HepG2 (cell line): ENCODE results near the gene CCDC86. TPM values are rescaled to one million over a fixed set of nuclear protein-coding genes. Genes with fewer than 3 reads are reported as not detected.

ENCODE experiments used
- ATAC-seq: fragments of 200-7000 bp; cut with Tn5 transposase; 3 replicates; pipeline ENCODE4 v1.9.1; 2020; ENCODE audit warnings: mild to moderate bottlenecking, moderate library complexity
- BruUV-seq: library from RNA; stranded (reverse); fragments of 400-500 nt; replicated peaks from 2 replicates; lab custom pipeline; 2021; lab: Mats Ljungman, UMichigan
- CTCF ChIA-PET: fragments of 300-600 bp; formaldehyde crosslinking; extraction: SDS; loops from one replicate; lab custom pipeline; 2021; ENCODE audit warnings: low total read pairs, inconsistent platforms, low intra/inter-chr PET ratio; lab: Yijun Ruan, JAX
- POLR2A ChIA-PET: fragments of 350-600 bp; sonication (Branson Sonifier 250); formaldehyde crosslinking; loops from one replicate; lab custom pipeline; 2020; ENCODE audit warnings: antibody characterized with exemption, inconsistent platforms; lab: Yijun Ruan, JAX
- DNase-seq: peaks from one replicate; pipeline ENCODE4 v3.0.0-alpha.2; 2015; ENCODE audit warnings: low spot score
- FAIRE-seq: peaks from 3 replicates; lab custom pipeline; 2011; peaks lifted over from hg19 to GRCh38; lab: Jason Lieb, UNC
- H2AFZ ChIP-seq: one replicate; pipeline ENCODE4 v1.6.1; 2011; ENCODE audit warnings: low read length, inconsistent platforms
- H3K27ac ChIP-seq: fragments of 300-600 bp; 3 replicates; pipeline ENCODE4 v1.8.0; 2011; ENCODE audit warnings: mixed run types, mild to moderate bottlenecking, mixed read lengths, low read length, inconsistent platforms; ENCODE audit not compliant: insufficient read depth; ENCODE audit errors: extremely low read length
- H3K27me3 ChIP-seq, 2 experiments: fragments of 200-600 bp in 1 of 2; 2 replicates in 1 of 2; 3 replicates in 1 of 2; pipeline versions ENCODE4 v1.6.0 to v1.8.0; 2011; ENCODE audit warnings: low read length in 2 of 2, mild to moderate bottlenecking in 2 of 2, moderate library complexity in 2 of 2, inconsistent platforms in 1 of 2; ENCODE audit not compliant: insufficient read depth in 2 of 2, control insufficient read depth in 1 of 2
- H3K36me3 ChIP-seq, 2 experiments: fragments of 200-600 bp in 1 of 2; replicated peaks in 1 of 2; 2 replicates in 1 of 2; 3 replicates in 1 of 2; pipeline versions ENCODE4 v1.5.1 to v1.8.0; 2011; ENCODE audit warnings: low read length in 2 of 2, inconsistent platforms in 1 of 2; ENCODE audit not compliant: insufficient read depth in 2 of 2, control insufficient read depth in 1 of 2
- H3K4me1 ChIP-seq: 2 replicates; pipeline ENCODE4 v1.5.1; 2012; ENCODE audit warnings: low read length, inconsistent platforms; ENCODE audit not compliant: insufficient read depth
- H3K4me2 ChIP-seq: 2 replicates; pipeline ENCODE4 v1.6.0; 2011; ENCODE audit warnings: low read depth, low read length, inconsistent platforms
- H3K4me3 ChIP-seq, 3 experiments: fragments of 200-600 bp in 1 of 3; sonication (generic), shearing (Covaris generic) in 1 of 3; replicated peaks in 1 of 3; 2 replicates each; pipeline ENCODE4 v1.5.1; 2011 to 2016; ENCODE audit warnings: low read length in 3 of 3, inconsistent platforms in 2 of 3, low read depth in 2 of 3, mild to moderate bottlenecking in 2 of 3, control low read depth in 1 of 3, mixed read lengths in 1 of 3; ENCODE audit not compliant: insufficient read depth in 1 of 3
- H3K79me2 ChIP-seq: one replicate; pipeline ENCODE4 v1.6.1; 2011; ENCODE audit warnings: low read length, inconsistent platforms; ENCODE audit not compliant: insufficient read depth
- H3K9ac ChIP-seq: 2 replicates; pipeline ENCODE4 v1.6.0; 2011; ENCODE audit warnings: mild to moderate bottlenecking, low read depth, low read length, inconsistent platforms; ENCODE audit not compliant: insufficient read depth
- H3K9me3 ChIP-seq: 2 replicates; pipeline ENCODE4 v1.5.1; 2012; ENCODE audit warnings: mild to moderate bottlenecking, low read length
- H4K20me1 ChIP-seq: 2 replicates; pipeline ENCODE4 v1.6.0; 2011; ENCODE audit warnings: inconsistent platforms, mild to moderate bottlenecking, low read length, moderate library complexity; ENCODE audit not compliant: insufficient read depth
- AHR ChIP-seq: IDR thresholded peaks from 2 replicates; pipeline ENCODE4 v1.6.1; 2018; ENCODE audit warnings: missing genetic modification reagents, missing compliant biosample characterization
- GMEB1 ChIP-seq: sonication (generic); formaldehyde crosslinking; IDR thresholded peaks from 2 replicates; pipeline ENCODE4 v1.5.1; 2020; ENCODE audit warnings: missing genetic modification reagents, mild to moderate bottlenecking, borderline replicate concordance
- KDM5B ChIP-seq: sonication (generic); formaldehyde crosslinking; IDR thresholded peaks from 2 replicates; pipeline ENCODE4 v1.4.0; 2020; ENCODE audit warnings: missing genetic modification reagents, mild to moderate bottlenecking, borderline replicate concordance
- NR3C1 ChIP-seq: sonication (generic); formaldehyde crosslinking; IDR thresholded peaks from 2 replicates; pipeline ENCODE4 v1.4.0; 2020; ENCODE audit warnings: missing genetic modification reagents
- TGIF2 ChIP-seq: IDR thresholded peaks from 2 replicates; pipeline ENCODE4 v1.6.1; 2016; ENCODE audit warnings: control low read depth, missing compliant biosample characterization
- XBP1 ChIP-seq: sonication (generic); formaldehyde crosslinking; IDR thresholded peaks from 2 replicates; pipeline ENCODE4 v1.5.0; 2020; ENCODE audit warnings: missing genetic modification reagents
- ZNF232 ChIP-seq: sonication (generic); formaldehyde crosslinking; IDR thresholded peaks from 2 replicates; pipeline ENCODE4 v1.4.0; 2020; ENCODE audit warnings: missing genetic modification reagents, borderline replicate concordance
- ZNF382 ChIP-seq: sonication (generic); formaldehyde crosslinking; IDR thresholded peaks from 2 replicates; pipeline ENCODE4 v1.5.0; 2020; ENCODE audit warnings: missing genetic modification reagents, mild to moderate bottlenecking, borderline replicate concordance
- ZNF512B ChIP-seq: sonication (generic); formaldehyde crosslinking; IDR thresholded peaks from 2 replicates; pipeline ENCODE4 v1.5.1; 2020; ENCODE audit warnings: missing genetic modification reagents, mild to moderate bottlenecking, borderline replicate concordance
- ZNF619 ChIP-seq: sonication (generic); formaldehyde crosslinking; IDR thresholded peaks from 2 replicates; pipeline ENCODE4 v1.4.0; 2020; ENCODE audit warnings: mild to moderate bottlenecking, missing genetic modification reagents
- ZNF749 ChIP-seq: sonication (generic); formaldehyde crosslinking; IDR thresholded peaks from 2 replicates; pipeline ENCODE4 v1.8.0; 2022; ENCODE audit warnings: mild to moderate bottlenecking, missing genetic modification reagents, moderate library complexity, borderline replicate concordance
- ZSCAN21 ChIP-seq: sonication (generic); formaldehyde crosslinking; IDR thresholded peaks from 2 replicates; pipeline ENCODE4 v1.8.0; 2022; ENCODE audit warnings: mild to moderate bottlenecking, missing genetic modification reagents, moderate library complexity, borderline replicate concordance
- WGBS: methylation state at CpG from one replicate; pipeline ENCODE4 v1.1.6; 2017; ENCODE audit warnings: low lambda C conversion rate; 5-methylcytosine and 5-hydroxymethylcytosine counted together
- in situ Hi-C: cut with HindIII; loops from 2 replicates; pipeline ENCODE4 v1.10.0; 2017; ENCODE audit warnings: low pct_unique_long_range_greater_than_20kb; ENCODE audit not compliant: extremely low pct_ligation_motif_present
- intact Hi-C: fragments of 100-400 bp; cut with micrococcal nuclease; formaldehyde crosslinking; loops from one replicate; pipeline ENCODE4 v1.10.0; 2022; ENCODE audit not compliant: unreplicated experiment
- polyA plus RNA-seq, 8 experiments: library from polyadenylated mRNA; depleted of rRNA in 3 of 8; stranded (reverse) in 7 of 8; unstranded in 1 of 8; fragments of >200 nt; fragmentation: Illumina TruSeq in 4 of 8; extraction: Trizol in 4 of 8; gene quantifications; 2 replicates each; pipeline versions ENCODE4 v1.2.1 to v1.2.3, GENCODE V29; 2011 to 2016; ENCODE audit warnings: low read depth in 4 of 8, missing spikeins in 1 of 8, mixed read lengths in 1 of 8; ENCODE audit not compliant: insufficient read depth in 1 of 8
- total RNA-seq, 5 experiments: library from RNA; depleted of rRNA; stranded (reverse); fragments of >200 nt; fragmentation: Illumina TruSeq; extraction: Trizol; gene quantifications; 2 replicates each; pipeline ENCODE4 v1.2.3, GENCODE V29; 2016; ENCODE audit warnings: low read depth in 1 of 5
- TF ChIP-seq, protein P1 (sequence below): sonication (generic); formaldehyde crosslinking; IDR thresholded peaks from 2 replicates; pipeline ENCODE4 v1.4.0; 2020; ENCODE audit warnings: missing genetic modification reagents, borderline replicate concordance

CCDC86 gene
- total and polyA plus RNA-seq, 2 of the 13 experiments (the other 11 are each of a cell fraction or from before 2014, with no cell fraction given), result 33.8 to 37.6 TPM

DNA sequence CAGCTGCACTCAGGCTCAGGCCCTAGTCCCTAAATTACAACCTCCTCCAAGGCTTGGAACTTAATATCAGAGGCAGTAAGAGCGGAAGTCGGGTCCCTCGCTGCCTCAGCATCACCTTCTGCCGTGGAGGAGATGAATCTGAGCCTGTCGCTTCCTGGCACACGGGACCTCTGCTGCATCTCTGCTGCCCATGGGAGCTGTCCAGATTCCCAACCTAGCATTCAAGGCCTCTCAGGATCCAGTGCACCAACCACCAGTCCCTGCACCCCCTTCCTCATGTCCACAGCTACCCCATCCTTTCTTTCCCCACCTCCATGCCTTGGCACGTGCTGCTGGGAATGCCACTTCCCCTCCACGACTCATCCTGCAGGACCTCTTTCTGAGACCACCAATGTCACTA, 16.3 kb downstream of the CCDC86 start:
- H4K20me1 ChIP-seq, result no peaks in the 10 kb centered on the region
- ChIA-PET CTCF (no interaction called here), POLR2A (no interaction called here)
- no peak for FAIRE-seq
- intact Hi-C loops, result no loop called here
- H3K9me3 ChIP-seq, result no peaks in the 10 kb centered on the region
- no peak overlapping the region for H3K9ac ChIP-seq
- peaks cover 67% of the 10 kb centered on the region for H3K4me1 ChIP-seq
- no peaks in the 10 kb centered on the region for H3K36me3 ChIP-seq
- BruUV-seq, result no TSS peak
- no peak overlapping the region for H3K4me3 ChIP-seq
- H3K4me2 ChIP-seq, result no peak overlapping the region
- H3K79me2 ChIP-seq, result no peaks in the 10 kb centered on the region
- H3K27me3 ChIP-seq, result no peaks in the 10 kb centered on the region
- H3K27ac ChIP-seq, result no peak overlapping the region
- ATAC-seq, result no peak
- in situ Hi-C loops, result no loop called here
- 24% methylated on average over 2 of the region's 8 CpGs for WGBS
- DNase-seq, result no peak
- no peak overlapping the region for H2AFZ ChIP-seq
- TF ChIP-seq TGIF2 (CRISPR knock-in tag) (no peak), ZNF232 (CRISPR knock-in tag) (no peak), ZNF512B (CRISPR knock-in tag) (no peak), ZNF619 (CRISPR knock-in tag) (no peak), XBP1 (CRISPR knock-in tag) (no peak), ZSCAN21 (CRISPR knock-in tag) (no peak), NR3C1 (CRISPR knock-in tag) (no peak), ZNF749 (CRISPR knock-in tag) (no peak), GMEB1 (CRISPR knock-in tag) (no peak), AHR (CRISPR knock-in tag) (no peak), KDM5B (CRISPR knock-in tag) (no peak), ZNF382 (no peak)
- TF ChIP-seq, protein P1, sequence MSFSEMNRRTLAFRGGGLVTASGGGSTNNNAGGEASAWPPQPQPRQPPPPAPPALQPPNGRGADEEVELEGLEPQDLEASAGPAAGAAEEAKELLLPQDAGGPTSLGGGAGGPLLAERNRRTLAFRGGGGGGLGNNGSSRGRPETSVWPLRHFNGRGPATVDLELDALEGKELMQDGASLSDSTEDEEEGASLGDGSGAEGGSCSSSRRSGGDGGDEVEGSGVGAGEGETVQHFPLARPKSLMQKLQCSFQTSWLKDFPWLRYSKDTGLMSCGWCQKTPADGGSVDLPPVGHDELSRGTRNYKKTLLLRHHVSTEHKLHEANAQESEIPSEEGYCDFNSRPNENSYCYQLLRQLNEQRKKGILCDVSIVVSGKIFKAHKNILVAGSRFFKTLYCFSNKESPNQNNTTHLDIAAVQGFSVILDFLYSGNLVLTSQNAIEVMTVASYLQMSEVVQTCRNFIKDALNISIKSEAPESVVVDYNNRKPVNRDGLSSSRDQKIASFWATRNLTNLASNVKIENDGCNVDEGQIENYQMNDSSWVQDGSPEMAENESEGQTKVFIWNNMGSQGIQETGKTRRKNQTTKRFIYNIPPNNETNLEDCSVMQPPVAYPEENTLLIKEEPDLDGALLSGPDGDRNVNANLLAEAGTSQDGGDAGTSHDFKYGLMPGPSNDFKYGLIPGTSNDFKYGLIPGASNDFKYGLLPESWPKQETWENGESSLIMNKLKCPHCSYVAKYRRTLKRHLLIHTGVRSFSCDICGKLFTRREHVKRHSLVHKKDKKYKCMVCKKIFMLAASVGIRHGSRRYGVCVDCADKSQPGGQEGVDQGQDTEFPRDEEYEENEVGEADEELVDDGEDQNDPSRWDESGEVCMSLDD (CRISPR knock-in tag), result no peak
